ENCODE data around the gene MAPK4. TPM values are rescaled to one million over a fixed set of nuclear protein-coding genes. Genes with fewer than 3 reads are reported as not detected.
"Not testable (repeated sequence)": the region's sequence is repeated elsewhere in the genome, so short reads cannot be mapped to it uniquely, and the experiment has no call there.

The MAPK4 gene
- total RNA-seq, 1 donor from 2014 or later = 3.1 TPM

GRCh38 chr18:50562686-50563085 is 2.8 kb downstream of the MAPK4 start:
- Histone ChIP-seq H3K4me3 (ENCODE audit: low read depth, low read length) (no peak overlapping the region), H3K36me3 (ENCODE audit: control insufficient read depth, insufficient read depth, low read length) (no peaks in the 10 kb centered on the region), H3K27me3 (ENCODE audit: control insufficient read depth, insufficient read depth, low read length) (peaks cover 39% of the 10 kb centered on the region)
- TF ChIP-seq CTCF (IDR thresholded peaks at IDR 0.05; ENCODE audit: insufficient read depth, low read length, poor library complexity, severe bottlenecking) = no peak
- no peak for DNase-seq (ENCODE audit: low read depth)

GRCh38 chr18:50563376-50563775 is 3.5 kb downstream of the MAPK4 start:
- no peak for DNase-seq (ENCODE audit: low read depth)
- no peak for TF ChIP-seq CTCF (IDR thresholded peaks at IDR 0.05; ENCODE audit: insufficient read depth, low read length, poor library complexity, severe bottlenecking)
- Histone ChIP-seq H3K36me3 (ENCODE audit: control insufficient read depth, insufficient read depth, low read length) (no peaks in the 10 kb centered on the region), H3K27me3 (ENCODE audit: control insufficient read depth, insufficient read depth, low read length) (peaks cover 38% of the 10 kb centered on the region), H3K4me3 (ENCODE audit: low read depth, low read length) (no peak overlapping the region)

GRCh38 chr18:50569930-50570329 is 10.0 kb downstream of the MAPK4 start:
- peaks cover 2% of the 10 kb centered on the region for H3K27me3 ChIP-seq (ENCODE audit: control insufficient read depth, insufficient read depth, low read length)
- no peaks in the 10 kb centered on the region for H3K36me3 ChIP-seq (ENCODE audit: control insufficient read depth, insufficient read depth, low read length)
- no peak overlapping the region for H3K4me3 ChIP-seq (ENCODE audit: low read depth, low read length)
- no peak for DNase-seq (ENCODE audit: low read depth)
- no peak for TF ChIP-seq CTCF (IDR thresholded peaks at IDR 0.05; ENCODE audit: insufficient read depth, low read length, poor library complexity, severe bottlenecking)

GRCh38 chr18:50571606-50572005 is 11.7 kb downstream of the MAPK4 start:
- Histone ChIP-seq H3K4me3 (ENCODE audit: low read depth, low read length) (no peak overlapping the region), H3K36me3 (ENCODE audit: control insufficient read depth, insufficient read depth, low read length) (no peaks in the 10 kb centered on the region), H3K27me3 (ENCODE audit: control insufficient read depth, insufficient read depth, low read length) (peaks cover 4% of the 10 kb centered on the region)
- DNase-seq (ENCODE audit: low read depth) = no peak
- no peak for TF ChIP-seq CTCF (IDR thresholded peaks at IDR 0.05; ENCODE audit: insufficient read depth, low read length, poor library complexity, severe bottlenecking)

- not testable (repeated sequence) for H3K27me3 ChIP-seq (ENCODE audit: control insufficient read depth, insufficient read depth, low read length); DNase-seq (ENCODE audit: low read depth); H3K36me3 ChIP-seq (ENCODE audit: control insufficient read depth, insufficient read depth, low read length); H3K4me3 ChIP-seq (ENCODE audit: low read depth, low read length)
Observed at GRCh38 chr18:50573196-50573595, 13.3 kb downstream of the MAPK4 start.

- no peak for TF ChIP-seq CTCF (IDR thresholded peaks at IDR 0.05; ENCODE audit: insufficient read depth, low read length, poor library complexity, severe bottlenecking)
- Histone ChIP-seq H3K36me3 (ENCODE audit: control insufficient read depth, insufficient read depth, low read length) (no peaks in the 10 kb centered on the region), H3K27me3 (ENCODE audit: control insufficient read depth, insufficient read depth, low read length) (peaks cover 4% of the 10 kb centered on the region), H3K4me3 (ENCODE audit: low read depth, low read length) (no peak overlapping the region)
- DNase-seq (ENCODE audit: low read depth) = no peak
Observed at GRCh38 chr18:50573679-50574078, 13.8 kb downstream of the MAPK4 start.
